Endothelial cell of umbilical vein (primary cell): Measurements from ENCODE around the gene PPP1R16B. TPM values are rescaled to one million over a fixed set of nuclear protein-coding genes. Genes with fewer than 3 reads are reported as not detected.
"Not testable (repeated sequence)": the region's sequence is repeated elsewhere in the genome, so short reads cannot be mapped to it uniquely, and the experiment has no call there.

ENCODE experiments used
- BruUV-seq: library from RNA; stranded (reverse); fragments of 400-500 nt; replicated peaks from 2 replicates; lab custom pipeline; 2021; lab: Mats Ljungman, UMichigan
- CTCF ChIA-PET: fragments of 300-600, 350-600 bp; sonication (Branson Sonifier 250); formaldehyde crosslinking; loops from one replicate; lab custom pipeline; 2021; ENCODE audit warnings: antibody characterized with exemption, inconsistent platforms; lab: Charles Lee
- POLR2A ChIA-PET: fragments of 300-600, 350-600 bp; sonication (Branson Sonifier 250); formaldehyde crosslinking; loops from one replicate; lab custom pipeline; 2021; ENCODE audit warnings: antibody characterized with exemption, inconsistent platforms; lab: Charles Lee
- DNase-seq: peaks from one replicate; pipeline ENCODE4 v3.0.0-alpha.2; 2011; ENCODE audit warnings: low read depth, low spot score
- FAIRE-seq: peaks from 2 replicates; lab custom pipeline; 2011; peaks lifted over from hg19 to GRCh38; lab: Jason Lieb, UNC
- H2AFZ ChIP-seq: 2 replicates; pipeline ENCODE4 v1.6.0; 2012; ENCODE audit warnings: low read depth, low read length, control low read depth, inconsistent platforms
- H3K27ac ChIP-seq: 2 replicates; pipeline ENCODE4 v1.5.1; 2011; ENCODE audit warnings: low read depth, mild to moderate bottlenecking, control low read depth, low read length, moderate library complexity; ENCODE audit not compliant: insufficient read depth
- H3K27me3 ChIP-seq, 2 experiments: 2 replicates each; pipeline versions ENCODE4 v1.6.0 to v1.6.1; 2011; ENCODE audit warnings: low read length in 2 of 2, mixed read lengths in 1 of 2; ENCODE audit not compliant: control insufficient read depth in 2 of 2, insufficient read depth in 2 of 2
- H3K36me3 ChIP-seq, 2 experiments: 2 replicates in 1 of 2; 3 replicates in 1 of 2; pipeline ENCODE4 v1.5.1; 2011; ENCODE audit warnings: low read length in 2 of 2, mild to moderate bottlenecking in 1 of 2, moderate library complexity in 1 of 2; ENCODE audit not compliant: control insufficient read depth in 2 of 2, insufficient read depth in 2 of 2; ENCODE audit errors: extremely low read depth in 1 of 2
- H3K4me1 ChIP-seq: 3 replicates; pipeline ENCODE4 v1.5.1; 2011; ENCODE audit warnings: mild to moderate bottlenecking, low read length; ENCODE audit not compliant: control insufficient read depth, insufficient read depth; ENCODE audit errors: extremely low read depth
- H3K4me2 ChIP-seq: 2 replicates; pipeline ENCODE4 v1.6.1; 2011; ENCODE audit warnings: low read length, control low read depth, mixed read lengths; ENCODE audit not compliant: insufficient read depth
- H3K4me3 ChIP-seq, 3 experiments: fragments of 200-600 bp in 1 of 3; sonication (generic), shearing (Covaris generic) in 1 of 3; replicated peaks in 1 of 3; 2 replicates each; pipeline ENCODE4 v1.5.1; 2011 to 2016; ENCODE audit warnings: control low read depth in 3 of 3, low read length in 3 of 3, mild to moderate bottlenecking in 2 of 3, inconsistent platforms in 1 of 3, low read depth in 1 of 3, moderate library complexity in 1 of 3; ENCODE audit not compliant: insufficient read depth in 1 of 3
- H3K79me2 ChIP-seq: 2 replicates; pipeline ENCODE4 v1.6.0; 2012; ENCODE audit warnings: low read length, inconsistent platforms; ENCODE audit not compliant: control insufficient read depth, insufficient read depth
- H3K9ac ChIP-seq: replicated peaks from 2 replicates; pipeline ENCODE3; 2011; ENCODE audit warnings: low read length, control low read depth; ENCODE audit not compliant: insufficient read depth; ENCODE audit errors: extremely low read depth
- H3K9me1 ChIP-seq: replicated peaks from 3 replicates; pipeline ENCODE4 v1.6.0; 2011; ENCODE audit warnings: mild to moderate bottlenecking, low read length; ENCODE audit not compliant: control insufficient read depth, insufficient read depth; ENCODE audit errors: extremely low read depth
- H3K9me3 ChIP-seq: replicated peaks from 2 replicates; pipeline ENCODE4 v1.5.1; 2012; ENCODE audit warnings: low read length, inconsistent platforms; ENCODE audit not compliant: control insufficient read depth, insufficient read depth
- H4K20me1 ChIP-seq: replicated peaks from 2 replicates; pipeline ENCODE3; 2011; ENCODE audit warnings: mild to moderate bottlenecking, low read length; ENCODE audit not compliant: control insufficient read depth, insufficient read depth; ENCODE audit errors: extremely low read depth
- EZH2 ChIP-seq: IDR thresholded peaks from 2 replicates; pipeline ENCODE4 v1.6.1; 2012; ENCODE audit warnings: borderline replicate concordance, low read depth, mild to moderate bottlenecking, moderate library complexity, low read length, inconsistent platforms; ENCODE audit not compliant: severe bottlenecking
- FOS ChIP-seq: IDR thresholded peaks from 2 replicates; pipeline ENCODE4 v1.6.1; 2011; ENCODE audit warnings: mild to moderate bottlenecking, low read length, moderate library complexity, borderline replicate concordance; ENCODE audit not compliant: insufficient read depth
- GATA2 ChIP-seq: IDR thresholded peaks from 2 replicates; pipeline ENCODE4 v1.7.0; 2011; ENCODE audit warnings: low read depth, mild to moderate bottlenecking, moderate library complexity, mixed read lengths, low read length; ENCODE audit not compliant: insufficient read length, insufficient read depth
- JUN ChIP-seq: IDR thresholded peaks from 2 replicates; pipeline ENCODE4 v1.6.1; 2011; ENCODE audit warnings: borderline replicate concordance, low read depth; ENCODE audit not compliant: insufficient read length, insufficient read depth
- MYC ChIP-seq: IDR thresholded peaks from one replicate; pipeline ENCODE4 v1.6.1; 2011; ENCODE audit warnings: mild to moderate bottlenecking, low read depth, low read length
- POLR2A ChIP-seq: IDR thresholded peaks from 2 replicates; pipeline ENCODE4 v1.6.1; 2012; ENCODE audit warnings: low read depth, mild to moderate bottlenecking, control low read depth, low read length
- POLR2AphosphoS5 ChIP-seq: IDR thresholded peaks from 2 replicates; pipeline ENCODE4 v1.6.1; 2012; ENCODE audit warnings: low read depth, mild to moderate bottlenecking, control low read depth, low read length, moderate library complexity; ENCODE audit not compliant: insufficient read depth
- dilution Hi-C: fragments of 300-500 bp; cut with MboI; formaldehyde crosslinking; loops from one replicate; pipeline ENCODE4 v1.15.0; 2019; ENCODE audit warnings: low sequenced_read_pairs; ENCODE audit not compliant: extremely low pct_ligation_motif_present
- intact Hi-C: fragments of 100-400 bp; cut with micrococcal nuclease; formaldehyde crosslinking; loops from one replicate; pipeline ENCODE4 v1.10.0; 2022
- polyA plus RNA-seq, 4 experiments: library from polyadenylated mRNA; depleted of rRNA in 3 of 4; stranded (reverse) in 3 of 4; unstranded in 1 of 4; fragments of >200 nt; gene quantifications; 2 replicates each; pipeline versions ENCODE4 v1.2.1 to v1.2.3, GENCODE V29; 2011 to 2012; ENCODE audit warnings: missing spikeins in 1 of 4
- total RNA-seq: library from RNA; stranded (reverse); gene quantifications from 2 replicates; pipeline ENCODE4 v1.2.3, GENCODE V29; 2021
- TF ChIP-seq, protein P1 (sequence below), 2 donors: IDR thresholded peaks; 1 replicate in 1 of 2; 2 replicates in 1 of 2; pipeline ENCODE4 v1.5.1; 2011; ENCODE audit warnings: low read length in 2 of 2, mild to moderate bottlenecking in 2 of 2, moderate library complexity in 2 of 2, control low read depth in 1 of 2, inconsistent platforms in 1 of 2, low read depth in 1 of 2; ENCODE audit not compliant: insufficient read depth in 1 of 2; ENCODE audit errors: extremely low read depth in 1 of 2
- TF ChIP-seq, protein P2 (sequence below): IDR thresholded peaks from 2 replicates; pipeline ENCODE4 v1.6.1; 2011; ENCODE audit not compliant: insufficient read depth, insufficient read length

The PPP1R16B gene
- total and polyA plus RNA-seq, 2 donors (not counting 3 experiments of a cell fraction or from before 2014, with no cell fraction given), result 34.7 to 68.1 TPM

DNA sequence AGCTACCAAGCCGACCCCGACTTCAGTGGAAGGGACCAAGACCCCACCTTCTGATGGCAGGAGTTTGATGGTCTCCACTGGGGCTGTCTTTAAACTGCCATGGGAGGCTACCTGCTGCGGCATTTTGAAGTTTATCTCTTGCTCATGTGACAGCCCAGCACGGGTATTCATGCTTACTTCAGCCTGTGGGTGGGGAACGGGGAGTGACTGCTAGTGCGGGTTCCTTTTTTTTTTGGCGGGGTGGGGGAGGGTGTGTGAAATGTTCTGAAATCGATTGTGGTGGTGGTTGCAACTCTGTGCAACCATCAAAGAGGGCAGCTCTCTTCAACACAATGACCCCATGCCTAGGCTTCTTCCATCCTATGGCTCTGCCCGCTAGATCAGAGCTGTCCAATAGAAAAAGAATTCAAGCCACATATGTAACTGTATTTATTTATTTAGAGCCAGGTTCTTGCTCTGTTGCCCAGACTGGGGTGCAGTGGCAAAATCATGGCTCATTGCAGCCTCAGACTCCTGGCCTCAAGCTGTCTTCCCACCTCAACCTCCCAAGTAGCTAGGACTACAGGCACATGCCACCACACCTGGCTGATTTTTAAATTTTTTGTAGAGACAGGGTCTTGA is 53.7 kb downstream of the PPP1R16B start:
- no peak overlapping the region for H3K27ac ChIP-seq
- H3K36me3 ChIP-seq, result peaks cover 0 to 5% of the 10 kb centered on the region in 2 experiments
- ChIA-PET POLR2A (no interaction called here), CTCF (no interaction called here)
- H3K9ac ChIP-seq, result no peak overlapping the region
- intact Hi-C loops (no loop called here), dilution Hi-C loops (no loop called here)
- H3K4me1 ChIP-seq, result no peaks in the 10 kb centered on the region
- DNase-seq, result no peak
- no peaks in the 10 kb centered on the region for H3K9me3 ChIP-seq
- TF ChIP-seq FOS (no peak), MYC (no peak), POLR2A (no peak), POLR2AphosphoS5 (no peak), GATA2 (no peak), JUN (no peak), EZH2 (no peak)
- TF ChIP-seq, protein P1, sequence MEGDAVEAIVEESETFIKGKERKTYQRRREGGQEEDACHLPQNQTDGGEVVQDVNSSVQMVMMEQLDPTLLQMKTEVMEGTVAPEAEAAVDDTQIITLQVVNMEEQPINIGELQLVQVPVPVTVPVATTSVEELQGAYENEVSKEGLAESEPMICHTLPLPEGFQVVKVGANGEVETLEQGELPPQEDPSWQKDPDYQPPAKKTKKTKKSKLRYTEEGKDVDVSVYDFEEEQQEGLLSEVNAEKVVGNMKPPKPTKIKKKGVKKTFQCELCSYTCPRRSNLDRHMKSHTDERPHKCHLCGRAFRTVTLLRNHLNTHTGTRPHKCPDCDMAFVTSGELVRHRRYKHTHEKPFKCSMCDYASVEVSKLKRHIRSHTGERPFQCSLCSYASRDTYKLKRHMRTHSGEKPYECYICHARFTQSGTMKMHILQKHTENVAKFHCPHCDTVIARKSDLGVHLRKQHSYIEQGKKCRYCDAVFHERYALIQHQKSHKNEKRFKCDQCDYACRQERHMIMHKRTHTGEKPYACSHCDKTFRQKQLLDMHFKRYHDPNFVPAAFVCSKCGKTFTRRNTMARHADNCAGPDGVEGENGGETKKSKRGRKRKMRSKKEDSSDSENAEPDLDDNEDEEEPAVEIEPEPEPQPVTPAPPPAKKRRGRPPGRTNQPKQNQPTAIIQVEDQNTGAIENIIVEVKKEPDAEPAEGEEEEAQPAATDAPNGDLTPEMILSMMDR (IDR thresholded peaks at IDR 0.05; ENCODE audit: extremely low read depth in 1 of 2, insufficient read depth in 1 of 2, low read depth in 1 of 2, low read length in 2 of 2), result no peak
- TF ChIP-seq, protein P2, sequence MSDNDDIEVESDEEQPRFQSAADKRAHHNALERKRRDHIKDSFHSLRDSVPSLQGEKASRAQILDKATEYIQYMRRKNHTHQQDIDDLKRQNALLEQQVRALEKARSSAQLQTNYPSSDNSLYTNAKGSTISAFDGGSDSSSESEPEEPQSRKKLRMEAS, result no peak
- H3K79me2 ChIP-seq, result no peaks in the 10 kb centered on the region
- H3K4me2 ChIP-seq, result no peak overlapping the region
- FAIRE-seq, result no peak
- H3K4me3 ChIP-seq, result no peak overlapping the region
- no peaks in the 10 kb centered on the region for H3K9me1 ChIP-seq
- H3K27me3 ChIP-seq, result no peaks in the 10 kb centered on the region
- no TSS peak for BruUV-seq
- no peaks in the 10 kb centered on the region for H4K20me1 ChIP-seq
- no peak overlapping the region for H2AFZ ChIP-seq

DNA sequence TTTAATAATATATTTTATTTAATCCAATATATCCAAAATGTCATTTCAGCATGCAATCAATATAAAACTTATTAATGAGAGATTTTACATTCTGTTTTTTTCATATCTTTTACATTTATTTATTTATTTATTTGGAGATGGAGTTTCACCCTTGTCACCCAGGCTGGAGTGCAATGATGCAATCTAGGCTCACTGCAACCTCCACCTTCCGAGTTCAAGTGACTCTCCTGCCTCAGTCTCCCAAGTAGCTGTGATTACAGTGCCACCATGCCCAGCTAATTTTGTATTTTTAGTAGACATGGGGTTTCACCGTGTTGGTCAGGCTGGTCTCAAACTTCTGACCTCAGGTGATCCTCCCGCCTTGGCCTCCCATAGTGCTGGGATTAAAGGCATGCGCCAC is 54.4 kb downstream of the PPP1R16B start:
- POLR2A ChIA-PET, result not testable (repeated sequence)

More for the DNA sequence above, 54.4 kb downstream of the PPP1R16B start:
- H3K79me2 ChIP-seq, H3K9me3 ChIP-seq, intact Hi-C loops, dilution Hi-C loops, H3K27ac ChIP-seq, H3K4me3 ChIP-seq, H3K9me1 ChIP-seq, FAIRE-seq, DNase-seq, H4K20me1 ChIP-seq, H3K9ac ChIP-seq, H3K4me1 ChIP-seq, BruUV-seq, H3K36me3 ChIP-seq, H2AFZ ChIP-seq, H3K27me3 ChIP-seq, H3K4me2 ChIP-seq: not testable (repeated sequence)
- CTCF ChIA-PET, result interaction anchor here (1.0 to 1.5 kb wide), 2 partner anchors 10 to 34 kb away, joined by 3 read pairs; no protein-coding TSS in a partner anchor
